WTC11 (cell line): ENCODE measurements around the gene SESTD1. TPM values are rescaled to one million over a fixed set of nuclear protein-coding genes. Genes with fewer than 3 reads are reported as not detected.
"Not testable (repeated sequence)": the region's sequence is repeated elsewhere in the genome, so short reads cannot be mapped to it uniquely, and the experiment has no call there.

Experiments
- ATAC-seq: fragments of 200-7000 bp; cut with Tn5 transposase; 2 replicates; pipeline ENCODE4 v1.10.0; 2021; ENCODE audit warnings: mild to moderate bottlenecking, moderate library complexity
- CTCF ChIA-PET: fragments of 300-600 bp; sonication (Branson Sonifier 250); formaldehyde crosslinking; loops from one replicate; lab custom pipeline; 2021; ENCODE audit warnings: antibody characterized with exemption; lab: Charles Lee
- POLR2A ChIA-PET: fragments of 350-600 bp; sonication (Branson Sonifier 250); formaldehyde crosslinking; loops from one replicate; lab custom pipeline; 2021; ENCODE audit warnings: antibody characterized with exemption; lab: Charles Lee
- DNase-seq: peaks from one replicate; pipeline ENCODE4 v3.0.0; 2021; ENCODE audit warnings: low spot score
- H3K27ac Mint-ChIP-seq: 2 replicates; pipeline ENCODE4 v1.8.0; 2021; ENCODE audit warnings: mixed read lengths
- H3K27me3 Mint-ChIP-seq: 2 replicates; pipeline ENCODE4 v1.8.0; 2021; ENCODE audit warnings: low read depth, mild to moderate bottlenecking, moderate library complexity, mixed read lengths
- H3K36me3 Mint-ChIP-seq: 2 replicates; pipeline ENCODE4 v1.8.0; 2021; ENCODE audit warnings: mixed read lengths
- H3K4me1 Mint-ChIP-seq: 2 replicates; pipeline ENCODE4 v1.8.0; 2022; ENCODE audit warnings: mixed read lengths
- H3K4me3 Mint-ChIP-seq: 2 replicates; pipeline ENCODE4 v1.8.0; 2021; ENCODE audit warnings: mild to moderate bottlenecking, moderate library complexity, mixed read lengths
- H3K9me3 Mint-ChIP-seq: 2 replicates; pipeline ENCODE4 v1.8.0; 2021; ENCODE audit warnings: mixed read lengths
- ATF6 ChIP-seq: sonication (generic); formaldehyde crosslinking; IDR thresholded peaks from 2 replicates; pipeline ENCODE4 v1.8.1; 2023; ENCODE audit warnings: mild to moderate bottlenecking, missing genetic modification reagents
- CREM ChIP-seq: sonication (generic); formaldehyde crosslinking; IDR thresholded peaks from 2 replicates; pipeline ENCODE4 v1.8.1; 2022; ENCODE audit warnings: mild to moderate bottlenecking, missing genetic modification reagents, moderate library complexity
- EMX1 ChIP-seq: fragments of 250-450 bp; sonication (Bioruptor Pico); IDR thresholded peaks from 2 replicates; pipeline ENCODE4 v1.8.0; 2021; ENCODE audit warnings: mild to moderate bottlenecking
- FOXP1 ChIP-seq: sonication (generic); formaldehyde crosslinking; IDR thresholded peaks from 2 replicates; pipeline ENCODE4 v1.8.0; 2022; ENCODE audit warnings: missing genetic modification reagents, mild to moderate bottlenecking, moderate library complexity, borderline replicate concordance
- GTF2I ChIP-seq: fragments of 250-450 bp; sonication (Bioruptor Pico); conservative IDR thresholded peaks from 2 replicates; pipeline ENCODE4 v1.4.0; 2021; ENCODE audit warnings: mild to moderate bottlenecking
- HMGA2 ChIP-seq: fragments of 250-450 bp; sonication (Bioruptor Pico); IDR thresholded peaks from 2 replicates; pipeline ENCODE4 v1.4.0; 2021; ENCODE audit warnings: mild to moderate bottlenecking, moderate library complexity
- MLX ChIP-seq: sonication (generic); formaldehyde crosslinking; IDR thresholded peaks from 2 replicates; pipeline ENCODE4 v1.8.1; 2023; ENCODE audit warnings: mild to moderate bottlenecking, missing genetic modification reagents, moderate library complexity
- NFE2L1 ChIP-seq: sonication (generic); formaldehyde crosslinking; IDR thresholded peaks from 2 replicates; pipeline ENCODE4 v1.8.1; 2023; ENCODE audit warnings: missing genetic modification reagents
- ZNF138 ChIP-seq: sonication (generic); formaldehyde crosslinking; conservative IDR thresholded peaks from 2 replicates; pipeline ENCODE4 v1.8.1; 2022; ENCODE audit warnings: mild to moderate bottlenecking, moderate library complexity, missing genetic modification reagents
- ZNF317 ChIP-seq: sonication (generic); formaldehyde crosslinking; IDR thresholded peaks from 2 replicates; pipeline ENCODE4 v1.8.1; 2023; ENCODE audit warnings: low read depth, mild to moderate bottlenecking, moderate library complexity, missing genetic modification reagents, borderline replicate concordance
- ZNF423 ChIP-seq: fragments of 250-450 bp; sonication (Bioruptor Pico); IDR thresholded peaks from 2 replicates; pipeline ENCODE4 v2.1.2; 2022; ENCODE audit warnings: mild to moderate bottlenecking, moderate library complexity
- ZNF425 ChIP-seq: fragments of 250-450 bp; sonication (Bioruptor Pico); conservative IDR thresholded peaks from 2 replicates; pipeline ENCODE4 v1.9.0; 2021; ENCODE audit warnings: mild to moderate bottlenecking
- ZSCAN18 ChIP-seq: fragments of 250-450 bp; sonication (Bioruptor Pico); IDR thresholded peaks from 2 replicates; pipeline ENCODE4 v2.1.2; 2022; ENCODE audit warnings: mild to moderate bottlenecking, moderate library complexity
- total RNA-seq: library from RNA; stranded (reverse); gene quantifications from 3 replicates; pipeline ENCODE4 v1.2.3, GENCODE V29; 2021
- TF ChIP-seq, protein P1 (sequence below): sonication (generic); formaldehyde crosslinking; conservative IDR thresholded peaks from 2 replicates; pipeline ENCODE4 v1.8.1; 2022; ENCODE audit warnings: mild to moderate bottlenecking, missing genetic modification reagents
- TF ChIP-seq, protein P2 (sequence below): sonication (generic); formaldehyde crosslinking; IDR thresholded peaks from 2 replicates; pipeline ENCODE4 v1.8.1; 2022; ENCODE audit warnings: low read depth, mild to moderate bottlenecking, moderate library complexity, missing genetic modification reagents, borderline replicate concordance
- TF ChIP-seq, protein P3 (sequence below): fragments of 200-600 bp; IDR thresholded peaks from 2 replicates; pipeline ENCODE4 v1.8.0; 2022; ENCODE audit warnings: antibody characterized with exemption
- TF ChIP-seq, protein P4 (sequence below): sonication (generic); formaldehyde crosslinking; IDR thresholded peaks from 2 replicates; pipeline ENCODE4 v1.8.0; 2023; ENCODE audit warnings: missing genetic modification reagents
- TF ChIP-seq, protein P5 (sequence below): sonication (generic); formaldehyde crosslinking; IDR thresholded peaks from 2 replicates; pipeline ENCODE4 v1.8.1; 2023; ENCODE audit warnings: mild to moderate bottlenecking, moderate library complexity, missing genetic modification reagents

SESTD1 gene
- total RNA-seq, 1 experiment from 2014 or later: 59.9 TPM

- Mint-ChIP-seq H3K36me3 (peaks cover 23% of the 10 kb centered on the region), H3K9me3 (peaks cover 26% of the 10 kb centered on the region), H3K4me1 (no peaks in the 10 kb centered on the region), H3K27ac (no peak overlapping the region), H3K27me3 (no peaks in the 10 kb centered on the region; the same call in 1 of the 2 replicates), H3K4me3 (no peak overlapping the region)
- DNase-seq: no peak
- ChIA-PET POLR2A (no interaction called here), CTCF (no interaction called here)
- TF ChIP-seq, protein P1, sequence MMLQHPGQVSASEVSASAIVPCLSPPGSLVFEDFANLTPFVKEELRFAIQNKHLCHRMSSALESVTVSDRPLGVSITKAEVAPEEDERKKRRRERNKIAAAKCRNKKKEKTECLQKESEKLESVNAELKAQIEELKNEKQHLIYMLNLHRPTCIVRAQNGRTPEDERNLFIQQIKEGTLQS (CRISPR knock-in tag): no peak
- TF ChIP-seq FOXP1 (CRISPR knock-in tag): no peak
- no peak for TF ChIP-seq NFE2L1 (CRISPR knock-in tag)
- no peak for ATAC-seq
Measured at GRCh38 chr2:179097131-179097530, 167.5 kb downstream of the SESTD1 start.

- no peak overlapping the region for H3K4me3 Mint-ChIP-seq
- H3K36me3 Mint-ChIP-seq: peaks cover 26% of the 10 kb centered on the region
- POLR2A ChIA-PET: no interaction called here
- H3K27me3 Mint-ChIP-seq: no peaks in the 10 kb centered on the region; the same call in 1 of the 2 replicates
- ATAC-seq (peak; percentile 60), DNase-seq (no peak)
- no peak overlapping the region for H3K27ac Mint-ChIP-seq
- H3K4me1 Mint-ChIP-seq: no peaks in the 10 kb centered on the region
- TF ChIP-seq, protein P2, sequence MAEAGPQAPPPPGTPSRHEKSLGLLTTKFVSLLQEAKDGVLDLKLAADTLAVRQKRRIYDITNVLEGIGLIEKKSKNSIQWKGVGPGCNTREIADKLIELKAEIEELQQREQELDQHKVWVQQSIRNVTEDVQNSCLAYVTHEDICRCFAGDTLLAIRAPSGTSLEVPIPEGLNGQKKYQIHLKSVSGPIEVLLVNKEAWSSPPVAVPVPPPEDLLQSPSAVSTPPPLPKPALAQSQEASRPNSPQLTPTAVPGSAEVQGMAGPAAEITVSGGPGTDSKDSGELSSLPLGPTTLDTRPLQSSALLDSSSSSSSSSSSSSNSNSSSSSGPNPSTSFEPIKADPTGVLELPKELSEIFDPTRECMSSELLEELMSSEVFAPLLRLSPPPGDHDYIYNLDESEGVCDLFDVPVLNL: no peak
- TF ChIP-seq ZNF425 (no peak), ZSCAN18 (no peak), ATF6 (CRISPR knock-in tag) (no peak), ZNF317 (CRISPR knock-in tag) (no peak), CREM (CRISPR knock-in tag) (no peak), ZNF423 (CRISPR knock-in tag) (no peak), GTF2I (no peak), EMX1 (CRISPR knock-in tag) (no peak), ZNF138 (CRISPR knock-in tag) (no peak), FOXP1 (CRISPR knock-in tag) (no peak), MLX (CRISPR knock-in tag) (no peak), HMGA2 (CRISPR knock-in tag) (no peak)
- TF ChIP-seq, protein P3, sequence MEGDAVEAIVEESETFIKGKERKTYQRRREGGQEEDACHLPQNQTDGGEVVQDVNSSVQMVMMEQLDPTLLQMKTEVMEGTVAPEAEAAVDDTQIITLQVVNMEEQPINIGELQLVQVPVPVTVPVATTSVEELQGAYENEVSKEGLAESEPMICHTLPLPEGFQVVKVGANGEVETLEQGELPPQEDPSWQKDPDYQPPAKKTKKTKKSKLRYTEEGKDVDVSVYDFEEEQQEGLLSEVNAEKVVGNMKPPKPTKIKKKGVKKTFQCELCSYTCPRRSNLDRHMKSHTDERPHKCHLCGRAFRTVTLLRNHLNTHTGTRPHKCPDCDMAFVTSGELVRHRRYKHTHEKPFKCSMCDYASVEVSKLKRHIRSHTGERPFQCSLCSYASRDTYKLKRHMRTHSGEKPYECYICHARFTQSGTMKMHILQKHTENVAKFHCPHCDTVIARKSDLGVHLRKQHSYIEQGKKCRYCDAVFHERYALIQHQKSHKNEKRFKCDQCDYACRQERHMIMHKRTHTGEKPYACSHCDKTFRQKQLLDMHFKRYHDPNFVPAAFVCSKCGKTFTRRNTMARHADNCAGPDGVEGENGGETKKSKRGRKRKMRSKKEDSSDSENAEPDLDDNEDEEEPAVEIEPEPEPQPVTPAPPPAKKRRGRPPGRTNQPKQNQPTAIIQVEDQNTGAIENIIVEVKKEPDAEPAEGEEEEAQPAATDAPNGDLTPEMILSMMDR: no peak
- TF ChIP-seq, protein P4, sequence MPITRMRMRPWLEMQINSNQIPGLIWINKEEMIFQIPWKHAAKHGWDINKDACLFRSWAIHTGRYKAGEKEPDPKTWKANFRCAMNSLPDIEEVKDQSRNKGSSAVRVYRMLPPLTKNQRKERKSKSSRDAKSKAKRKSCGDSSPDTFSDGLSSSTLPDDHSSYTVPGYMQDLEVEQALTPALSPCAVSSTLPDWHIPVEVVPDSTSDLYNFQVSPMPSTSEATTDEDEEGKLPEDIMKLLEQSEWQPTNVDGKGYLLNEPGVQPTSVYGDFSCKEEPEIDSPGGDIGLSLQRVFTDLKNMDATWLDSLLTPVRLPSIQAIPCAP: no peak
- TF ChIP-seq, protein P5, sequence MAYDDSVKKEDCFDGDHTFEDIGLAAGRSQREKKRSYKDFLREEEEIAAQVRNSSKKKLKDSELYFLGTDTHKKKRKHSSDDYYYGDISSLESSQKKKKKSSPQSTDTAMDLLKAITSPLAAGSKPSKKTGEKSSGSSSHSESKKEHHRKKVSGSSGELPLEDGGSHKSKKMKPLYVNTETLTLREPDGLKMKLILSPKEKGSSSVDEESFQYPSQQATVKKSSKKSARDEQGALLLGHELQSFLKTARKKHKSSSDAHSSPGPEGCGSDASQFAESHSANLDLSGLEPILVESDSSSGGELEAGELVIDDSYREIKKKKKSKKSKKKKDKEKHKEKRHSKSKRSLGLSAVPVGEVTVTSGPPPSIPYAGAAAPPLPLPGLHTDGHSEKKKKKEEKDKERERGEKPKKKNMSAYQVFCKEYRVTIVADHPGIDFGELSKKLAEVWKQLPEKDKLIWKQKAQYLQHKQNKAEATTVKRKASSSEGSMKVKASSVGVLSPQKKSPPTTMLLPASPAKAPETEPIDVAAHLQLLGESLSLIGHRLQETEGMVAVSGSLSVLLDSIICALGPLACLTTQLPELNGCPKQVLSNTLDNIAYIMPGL (CRISPR knock-in tag): no peak
- H3K9me3 Mint-ChIP-seq: peaks cover 32% of the 10 kb centered on the region
- CTCF ChIA-PET: no interaction called here
Measured at GRCh38 chr2:179096090-179096489, 168.5 kb downstream of the SESTD1 start.

DNA sequence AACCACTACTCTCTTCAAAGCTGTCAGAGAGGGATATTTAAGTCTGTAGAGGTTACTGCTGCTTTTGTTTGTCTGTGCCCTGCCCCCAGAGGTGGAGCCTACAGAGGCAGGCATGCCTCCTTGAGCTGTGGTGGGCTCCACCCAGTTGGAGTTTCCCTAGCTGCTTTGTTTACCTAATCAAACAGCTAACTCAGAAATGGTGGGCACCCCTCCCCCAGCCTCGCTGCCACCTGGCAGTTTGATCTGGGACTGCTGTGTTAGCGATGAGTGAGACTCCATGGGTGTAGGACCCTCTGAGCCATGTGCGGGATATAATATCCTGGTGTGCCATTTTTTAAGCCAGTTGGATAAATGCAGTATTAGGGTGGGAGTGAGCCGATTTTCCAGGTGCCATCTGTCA is 171.7 kb downstream of the SESTD1 start:
- DNase-seq, H3K27me3 Mint-ChIP-seq, H3K4me3 Mint-ChIP-seq, CTCF ChIA-PET, POLR2A ChIA-PET, H3K4me1 Mint-ChIP-seq, ATAC-seq, H3K27ac Mint-ChIP-seq: not testable (repeated sequence)
- H3K36me3 Mint-ChIP-seq: peaks cover 26% of the 10 kb centered on the region
- peaks cover 42% of the 10 kb centered on the region for H3K9me3 Mint-ChIP-seq
